Liver (tissue), 9 donors: Measurements from ENCODE around the gene NGLY1. TPM values are rescaled to one million over a fixed set of nuclear protein-coding genes. Genes with fewer than 3 reads are reported as not detected.

Experiments used
- DNase-seq: peaks from one replicate; pipeline ENCODE4 v3.0.0-alpha.2; 2017; ENCODE audit warnings: low spot score
- H3K27ac ChIP-seq, 2 donors: one replicate each; pipeline ENCODE4 v1.7.0; 2013; ENCODE audit warnings: inconsistent platforms in 2 of 2, low read length in 2 of 2, control low read depth in 1 of 2, low read depth in 1 of 2, mild to moderate bottlenecking in 1 of 2
- H3K27me3 ChIP-seq, 4 donors: one replicate each; pipeline versions ENCODE4 v1.6.1 to v1.7.0; 2013; ENCODE audit warnings: low read length in 3 of 4, inconsistent platforms in 1 of 4, mild to moderate bottlenecking in 1 of 4, moderate library complexity in 1 of 4; ENCODE audit not compliant: control insufficient read depth in 4 of 4, insufficient read depth in 4 of 4
- H3K36me3 ChIP-seq, 4 donors: one replicate each; pipeline versions ENCODE4 v1.6.1 to v1.7.0; 2013; ENCODE audit warnings: low read length in 3 of 4, mild to moderate bottlenecking in 3 of 4, low read depth in 1 of 4, moderate library complexity in 1 of 4; ENCODE audit not compliant: control insufficient read depth in 4 of 4, insufficient read depth in 3 of 4
- H3K4me1 ChIP-seq, 4 donors: one replicate each; pipeline versions ENCODE4 v1.6.1 to v1.7.0; 2013; ENCODE audit warnings: low read length in 3 of 4, mild to moderate bottlenecking in 3 of 4, moderate library complexity in 1 of 4; ENCODE audit not compliant: control insufficient read depth in 4 of 4, insufficient read depth in 4 of 4
- H3K4me3 ChIP-seq, 3 donors: one replicate each; pipeline versions ENCODE4 v1.6.1 to v1.7.0; 2013; ENCODE audit warnings: low read length in 3 of 3, control low read depth in 1 of 3, low read depth in 1 of 3, mild to moderate bottlenecking in 1 of 3
- H3K9ac ChIP-seq, 2 donors: one replicate each; pipeline ENCODE4 v1.7.0; 2013; ENCODE audit warnings: low read length in 2 of 2, mild to moderate bottlenecking in 2 of 2, moderate library complexity in 2 of 2, control low read depth in 1 of 2, low read depth in 1 of 2
- H3K9me3 ChIP-seq, 4 donors: one replicate each; pipeline versions ENCODE4 v1.6.1 to v1.7.0; 2013; ENCODE audit warnings: low read length in 3 of 4; ENCODE audit not compliant: control insufficient read depth in 4 of 4
- ATF3 ChIP-seq: IDR thresholded peaks from 2 replicates; pipeline ENCODE4 v1.6.1; 2016; ENCODE audit warnings: antibody characterized with exemption
- EGR1 ChIP-seq, 2 donors: IDR thresholded peaks; 2 replicates each; pipeline ENCODE4 v1.6.1; 2016 to 2018; ENCODE audit warnings: antibody characterized with exemption in 2 of 2, low read depth in 2 of 2
- FOXA1 ChIP-seq: IDR thresholded peaks from 2 replicates; pipeline ENCODE4 v1.6.1; 2016; ENCODE audit warnings: antibody characterized with exemption
- GABPA ChIP-seq, 2 donors: IDR thresholded peaks in 1 of 2; conservative IDR thresholded peaks in 1 of 2; 2 replicates each; pipeline ENCODE4 v1.6.1; 2016; ENCODE audit warnings: antibody characterized with exemption in 2 of 2, mild to moderate bottlenecking in 1 of 2, moderate library complexity in 1 of 2
- HNF4A ChIP-seq, 2 donors: conservative IDR thresholded peaks; 2 replicates each; pipeline ENCODE4 v1.6.1; 2016; ENCODE audit warnings: antibody characterized with exemption in 2 of 2, mild to moderate bottlenecking in 2 of 2
- HNF4G ChIP-seq: IDR thresholded peaks from 2 replicates; pipeline ENCODE4 v1.6.1; 2016; ENCODE audit warnings: antibody characterized with exemption
- JUND ChIP-seq, 2 donors: IDR thresholded peaks; 2 replicates each; pipeline ENCODE4 v1.6.1; 2016; ENCODE audit warnings: antibody characterized with exemption in 2 of 2
- NR2F2 ChIP-seq: IDR thresholded peaks from 2 replicates; pipeline ENCODE4 v1.6.1; 2016; ENCODE audit warnings: antibody characterized with exemption
- RAD21 ChIP-seq, 2 donors: IDR thresholded peaks; 2 replicates each; pipeline ENCODE4 v1.6.1; 2016; ENCODE audit warnings: antibody characterized with exemption in 2 of 2, mild to moderate bottlenecking in 2 of 2
- RXRA ChIP-seq, 2 donors: IDR thresholded peaks; 2 replicates each; pipeline ENCODE4 v1.6.1; 2017 to 2018; ENCODE audit warnings: antibody characterized with exemption in 2 of 2, mild to moderate bottlenecking in 1 of 2
- TAF1 ChIP-seq: conservative IDR thresholded peaks from 2 replicates; pipeline ENCODE4 v1.6.1; 2016; ENCODE audit warnings: antibody characterized with exemption, mild to moderate bottlenecking
- YY1 ChIP-seq: IDR thresholded peaks from 2 replicates; pipeline ENCODE4 v1.6.1; 2016; ENCODE audit warnings: antibody characterized with exemption, mild to moderate bottlenecking
- ZBTB33 ChIP-seq: IDR thresholded peaks from 2 replicates; pipeline ENCODE4 v1.6.1; 2016; ENCODE audit warnings: antibody characterized with exemption
- WGBS: extraction: QIAGEN DNeasy Blood & Tissue Kit; methylation state at CpG from one replicate; pipeline ENCODE4 v1.1.7; 2013; 5-methylcytosine and 5-hydroxymethylcytosine counted together
- polyA plus RNA-seq, 2 donors: library from polyadenylated mRNA; stranded (reverse) in 1 of 2; unstranded in 1 of 2; fragments of 200-250 nt in 1 of 2; fragments of >200 nt in 1 of 2; fragmentation: Nextera tagmentation in 1 of 2; extraction: Ambion mirVana in 1 of 2; gene quantifications; one replicate each; pipeline versions ENCODE4 v1.2.1 to v1.2.3, GENCODE V29; 2013 to 2015
- total RNA-seq, 2 donors: library from RNA; depleted of rRNA; stranded (reverse); fragments of >200 nt; gene quantifications; one replicate each; pipeline ENCODE4 v1.2.3, GENCODE V29; 2014
- TF ChIP-seq, protein P1 (sequence below): IDR thresholded peaks from 2 replicates; pipeline ENCODE4 v1.6.1; 2016; ENCODE audit warnings: antibody characterized with exemption
- TF ChIP-seq, protein P2 (sequence below): IDR thresholded peaks from 2 replicates; pipeline ENCODE4 v1.6.1; 2016; ENCODE audit warnings: antibody characterized with exemption, mild to moderate bottlenecking
- TF ChIP-seq, protein P3 (sequence below): fragments of 150-350 bp; IDR thresholded peaks from 2 replicates; pipeline ENCODE4 v1.5.1; 2017; ENCODE audit warnings: improper control_type of control experiment, low read depth, low read length; ENCODE audit not compliant: missing input control
- donor health status: healthy.
- donor health status: healthy.
- donor health status: healthy.
- donor health status: healthy.
- donor health status: healthy.

The NGLY1 gene
- total and polyA plus RNA-seq, 4 donors = 13.3 to 31.5 (median 23.9) TPM

DNA sequence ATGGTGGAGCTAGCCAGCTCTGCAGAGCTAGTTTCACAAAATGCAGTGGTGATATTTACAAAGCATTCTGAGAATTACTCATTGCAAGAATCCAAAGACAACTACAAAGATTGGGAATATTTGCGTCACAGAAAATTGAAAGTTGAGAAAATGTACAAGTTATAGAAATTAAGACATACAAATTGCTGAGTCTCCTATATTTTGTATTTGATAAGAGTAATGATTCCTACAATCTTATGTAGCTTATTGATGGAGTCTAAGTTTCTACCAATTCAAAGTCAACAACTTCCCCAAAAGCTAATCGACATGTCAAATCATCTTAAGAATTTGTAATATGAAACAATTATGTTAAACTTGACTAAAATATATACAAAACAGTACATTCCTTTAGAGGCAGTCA, 72.2 kb downstream of the NGLY1 start:
- H3K4me3 ChIP-seq = no peak overlapping the region
- H3K4me1 ChIP-seq = no peaks in the 10 kb centered on the region
- no peaks in the 10 kb centered on the region for H3K36me3 ChIP-seq
- no peak overlapping the region for H3K27ac ChIP-seq
- 96% methylated on average over 2 of the region's 2 CpGs for WGBS
- H3K9ac ChIP-seq = no peak overlapping the region
- no peaks in the 10 kb centered on the region for H3K27me3 ChIP-seq
- TF ChIP-seq FOXA1 (no peak), HNF4A (conservative IDR thresholded peaks at IDR 0.05) (no peak), GABPA (IDR thresholded peaks at IDR 0.05 in 1 of 2, conservative IDR thresholded peaks at IDR 0.05 in 1 of 2) (no peak), ZBTB33 (no peak), NR2F2 (no peak), RXRA (IDR thresholded peaks at IDR 0.05) (no peak), TAF1 (no peak), JUND (IDR thresholded peaks at IDR 0.05) (no peak), EGR1 (IDR thresholded peaks at IDR 0.05; ENCODE audit: low read depth in 2 of 2) (no peak)
- TF ChIP-seq, protein P1, sequence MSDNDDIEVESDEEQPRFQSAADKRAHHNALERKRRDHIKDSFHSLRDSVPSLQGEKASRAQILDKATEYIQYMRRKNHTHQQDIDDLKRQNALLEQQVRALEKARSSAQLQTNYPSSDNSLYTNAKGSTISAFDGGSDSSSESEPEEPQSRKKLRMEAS = no peak
- TF ChIP-seq, protein P2, sequence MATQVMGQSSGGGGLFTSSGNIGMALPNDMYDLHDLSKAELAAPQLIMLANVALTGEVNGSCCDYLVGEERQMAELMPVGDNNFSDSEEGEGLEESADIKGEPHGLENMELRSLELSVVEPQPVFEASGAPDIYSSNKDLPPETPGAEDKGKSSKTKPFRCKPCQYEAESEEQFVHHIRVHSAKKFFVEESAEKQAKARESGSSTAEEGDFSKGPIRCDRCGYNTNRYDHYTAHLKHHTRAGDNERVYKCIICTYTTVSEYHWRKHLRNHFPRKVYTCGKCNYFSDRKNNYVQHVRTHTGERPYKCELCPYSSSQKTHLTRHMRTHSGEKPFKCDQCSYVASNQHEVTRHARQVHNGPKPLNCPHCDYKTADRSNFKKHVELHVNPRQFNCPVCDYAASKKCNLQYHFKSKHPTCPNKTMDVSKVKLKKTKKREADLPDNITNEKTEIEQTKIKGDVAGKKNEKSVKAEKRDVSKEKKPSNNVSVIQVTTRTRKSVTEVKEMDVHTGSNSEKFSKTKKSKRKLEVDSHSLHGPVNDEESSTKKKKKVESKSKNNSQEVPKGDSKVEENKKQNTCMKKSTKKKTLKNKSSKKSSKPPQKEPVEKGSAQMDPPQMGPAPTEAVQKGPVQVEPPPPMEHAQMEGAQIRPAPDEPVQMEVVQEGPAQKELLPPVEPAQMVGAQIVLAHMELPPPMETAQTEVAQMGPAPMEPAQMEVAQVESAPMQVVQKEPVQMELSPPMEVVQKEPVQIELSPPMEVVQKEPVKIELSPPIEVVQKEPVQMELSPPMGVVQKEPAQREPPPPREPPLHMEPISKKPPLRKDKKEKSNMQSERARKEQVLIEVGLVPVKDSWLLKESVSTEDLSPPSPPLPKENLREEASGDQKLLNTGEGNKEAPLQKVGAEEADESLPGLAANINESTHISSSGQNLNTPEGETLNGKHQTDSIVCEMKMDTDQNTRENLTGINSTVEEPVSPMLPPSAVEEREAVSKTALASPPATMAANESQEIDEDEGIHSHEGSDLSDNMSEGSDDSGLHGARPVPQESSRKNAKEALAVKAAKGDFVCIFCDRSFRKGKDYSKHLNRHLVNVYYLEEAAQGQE = no peak
- TF ChIP-seq, protein P3, sequence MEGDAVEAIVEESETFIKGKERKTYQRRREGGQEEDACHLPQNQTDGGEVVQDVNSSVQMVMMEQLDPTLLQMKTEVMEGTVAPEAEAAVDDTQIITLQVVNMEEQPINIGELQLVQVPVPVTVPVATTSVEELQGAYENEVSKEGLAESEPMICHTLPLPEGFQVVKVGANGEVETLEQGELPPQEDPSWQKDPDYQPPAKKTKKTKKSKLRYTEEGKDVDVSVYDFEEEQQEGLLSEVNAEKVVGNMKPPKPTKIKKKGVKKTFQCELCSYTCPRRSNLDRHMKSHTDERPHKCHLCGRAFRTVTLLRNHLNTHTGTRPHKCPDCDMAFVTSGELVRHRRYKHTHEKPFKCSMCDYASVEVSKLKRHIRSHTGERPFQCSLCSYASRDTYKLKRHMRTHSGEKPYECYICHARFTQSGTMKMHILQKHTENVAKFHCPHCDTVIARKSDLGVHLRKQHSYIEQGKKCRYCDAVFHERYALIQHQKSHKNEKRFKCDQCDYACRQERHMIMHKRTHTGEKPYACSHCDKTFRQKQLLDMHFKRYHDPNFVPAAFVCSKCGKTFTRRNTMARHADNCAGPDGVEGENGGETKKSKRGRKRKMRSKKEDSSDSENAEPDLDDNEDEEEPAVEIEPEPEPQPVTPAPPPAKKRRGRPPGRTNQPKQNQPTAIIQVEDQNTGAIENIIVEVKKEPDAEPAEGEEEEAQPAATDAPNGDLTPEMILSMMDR = no peak
- H3K9me3 ChIP-seq = no peaks in the 10 kb centered on the region
- no peak for DNase-seq

DNA sequence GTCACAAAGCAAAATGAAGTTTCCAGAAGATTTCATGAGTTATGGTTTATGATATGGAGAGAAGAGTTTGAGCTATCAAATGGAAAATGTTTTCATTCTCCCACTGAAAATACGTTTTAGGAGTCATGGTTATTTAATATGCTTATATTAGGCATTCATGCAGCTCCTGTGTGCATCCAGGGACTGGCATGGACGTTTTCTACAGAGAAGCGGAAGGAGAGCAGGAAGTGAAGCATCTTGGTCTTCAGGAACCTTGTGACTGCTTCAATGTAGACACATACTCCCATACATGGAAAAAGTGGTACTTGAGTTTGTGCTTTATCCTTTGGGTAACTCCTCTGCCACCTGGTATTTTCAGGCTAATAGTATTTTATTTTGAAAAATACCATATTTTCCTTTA, 75.2 kb downstream of the NGLY1 start:
- no peak overlapping the region for H3K9ac ChIP-seq
- H3K27ac ChIP-seq = no peak overlapping the region
- DNase-seq = no peak
- H3K36me3 ChIP-seq = no peaks in the 10 kb centered on the region
- no peak for TF ChIP-seq YY1
- no peak for TF ChIP-seq HNF4G
- TF ChIP-seq RAD21 (IDR thresholded peaks at IDR 0.05) = no peak
- no peak for TF ChIP-seq RXRA (IDR thresholded peaks at IDR 0.05)
- TF ChIP-seq EGR1 (IDR thresholded peaks at IDR 0.05; ENCODE audit: low read depth in 2 of 2) = no peak
- no peak for TF ChIP-seq HNF4A (conservative IDR thresholded peaks at IDR 0.05)
- no peak for TF ChIP-seq FOXA1
- TF ChIP-seq JUND (IDR thresholded peaks at IDR 0.05) = no peak
- no peak for TF ChIP-seq ATF3
- H3K27me3 ChIP-seq = peaks cover 0 to 5% (median 0%) of the 10 kb centered on the region in 4 donors
- H3K9me3 ChIP-seq = no peaks in the 10 kb centered on the region
- 57% methylated on average over 3 of the region's 3 CpGs for WGBS
- H3K4me1 ChIP-seq = no peaks in the 10 kb centered on the region
- H3K4me3 ChIP-seq = no peak overlapping the region
